Measurements from ENCODE around the gene CAMSAP2.

CAMSAP2 gene

GRCh38 chr1:200779326-200779725, 40.6 kb downstream of the CAMSAP2 start:
- H3K79me2 ChIP-seq (ENCODE audit: low read length), result peaks cover 18% of the 10 kb centered on the region
- H3K4me1 ChIP-seq (ENCODE audit: low read length), result peaks cover 23% of the 10 kb centered on the region
- no peaks in the 10 kb centered on the region for H3K9me2 ChIP-seq (replicated peaks; ENCODE audit: insufficient read depth, low read length)
- no peaks in the 10 kb centered on the region for H3K36me3 ChIP-seq (replicated peaks; ENCODE audit: insufficient read depth, low read length)
- no peak overlapping the region for H3K27ac ChIP-seq (ENCODE audit: low read length)
- no peak overlapping the region for H3K9ac ChIP-seq (ENCODE audit: low read length)
- no peak for TF ChIP-seq EZH2phosphoT487 (IDR thresholded peaks at IDR 0.05; ENCODE audit: low read length)
- no peak for TF ChIP-seq CTCF (IDR thresholded peaks at IDR 0.05; ENCODE audit: low read length)
- TF ChIP-seq EZH2 (optimal IDR thresholded peaks at IDR 0.05; ENCODE audit: low read depth, low read length), result no peak
- peak overlapping the region; percentile 94; the same call in 1 of the 2 replicates for H3K4me2 ChIP-seq (ENCODE audit: low read depth, low read length)
- peaks cover 18% of the 10 kb centered on the region for H3F3A ChIP-seq (ENCODE audit: insufficient read depth, low read length)
- no peak for DNase-seq
- H3K4me3 ChIP-seq (ENCODE audit: low read length), result no peak overlapping the region
- no peaks in the 10 kb centered on the region for H3K27me3 ChIP-seq (replicated peaks; ENCODE audit: insufficient read depth, low read length)
- H3K9me3 ChIP-seq (replicated peaks; ENCODE audit: insufficient read depth, low read length), result no peaks in the 10 kb centered on the region
- H2AFZ ChIP-seq (ENCODE audit: low read length), result no peak overlapping the region
- no peaks in the 10 kb centered on the region for H4K20me1 ChIP-seq (ENCODE audit: insufficient read depth, low read length)

GRCh38 chr1:200780545-200781369, 42.1 kb downstream of the CAMSAP2 start:
- Histone ChIP-seq H4K20me1 (ENCODE audit: insufficient read depth, low read length) (no peaks in the 10 kb centered on the region), H3K36me3 (replicated peaks; ENCODE audit: insufficient read depth, low read length) (no peaks in the 10 kb centered on the region), H3K79me2 (ENCODE audit: low read length) (peaks cover 23% of the 10 kb centered on the region), H3K9ac (ENCODE audit: low read length) (peak overlapping the region; percentile 54), H3K4me2 (ENCODE audit: low read depth, low read length) (peak overlapping the region; percentile 94), H2AFZ (ENCODE audit: low read length) (peak overlapping the region; percentile 80), H3K27me3 (replicated peaks; ENCODE audit: insufficient read depth, low read length) (no peaks in the 10 kb centered on the region), H3K27ac (ENCODE audit: low read length) (peak overlapping the region; percentile 79), H3F3A (ENCODE audit: insufficient read depth, low read length) (peaks cover 18% of the 10 kb centered on the region), H3K4me1 (ENCODE audit: low read length) (peaks cover 23% of the 10 kb centered on the region), H3K9me3 (replicated peaks; ENCODE audit: insufficient read depth, low read length) (no peaks in the 10 kb centered on the region), H3K9me2 (replicated peaks; ENCODE audit: insufficient read depth, low read length) (no peaks in the 10 kb centered on the region), H3K4me3 (ENCODE audit: low read length) (peak overlapping the region; percentile 57)
- peak; percentile 80 for DNase-seq
- TF ChIP-seq EZH2 (optimal IDR thresholded peaks at IDR 0.05; ENCODE audit: low read depth, low read length) (no peak), CTCF (IDR thresholded peaks at IDR 0.05; ENCODE audit: low read length) (peak; percentile 18; the same call in 1 of the 2 replicates), EZH2phosphoT487 (IDR thresholded peaks at IDR 0.05; ENCODE audit: low read length) (no peak)

DNA sequence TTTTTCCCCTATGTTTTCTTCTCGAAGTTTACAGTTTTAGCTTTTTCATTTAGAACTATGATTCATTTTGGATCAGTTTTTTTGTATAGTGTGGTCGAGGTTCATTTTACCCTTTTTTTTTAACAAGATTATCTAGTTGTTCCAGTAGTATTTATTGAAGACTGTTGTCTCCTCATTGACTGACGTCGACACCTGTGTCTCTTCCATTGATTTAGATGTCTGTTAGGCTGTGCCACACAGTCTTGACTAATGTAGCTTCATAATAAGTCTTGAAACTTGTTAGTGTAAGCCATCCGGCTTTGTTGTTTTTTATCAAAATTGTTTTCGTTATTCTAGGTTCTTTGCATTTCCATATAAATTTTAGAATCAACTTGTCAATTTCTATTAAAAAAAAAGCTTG, 45.2 kb downstream of the CAMSAP2 start:
- Histone ChIP-seq H3K9me2 (replicated peaks; ENCODE audit: insufficient read depth, low read length) (no peaks in the 10 kb centered on the region), H3K9me3 (replicated peaks; ENCODE audit: insufficient read depth, low read length) (no peaks in the 10 kb centered on the region), H3K4me2 (ENCODE audit: low read depth, low read length) (no peak overlapping the region), H3K4me1 (ENCODE audit: low read length) (peaks cover 29% of the 10 kb centered on the region), H3K27ac (ENCODE audit: low read length) (no peak overlapping the region), H3K27me3 (replicated peaks; ENCODE audit: insufficient read depth, low read length) (no peaks in the 10 kb centered on the region), H3F3A (ENCODE audit: insufficient read depth, low read length) (peaks cover 18% of the 10 kb centered on the region), H3K36me3 (replicated peaks; ENCODE audit: insufficient read depth, low read length) (no peaks in the 10 kb centered on the region), H3K9ac (ENCODE audit: low read length) (no peak overlapping the region), H4K20me1 (ENCODE audit: insufficient read depth, low read length) (no peaks in the 10 kb centered on the region), H3K79me2 (ENCODE audit: low read length) (peaks cover 20% of the 10 kb centered on the region), H3K4me3 (ENCODE audit: low read length) (no peak overlapping the region), H2AFZ (ENCODE audit: low read length) (no peak overlapping the region)
- TF ChIP-seq CTCF (IDR thresholded peaks at IDR 0.05; ENCODE audit: low read length) (no peak), EZH2phosphoT487 (IDR thresholded peaks at IDR 0.05; ENCODE audit: low read length) (no peak), EZH2 (optimal IDR thresholded peaks at IDR 0.05; ENCODE audit: low read depth, low read length) (no peak)
- no peak for DNase-seq
